ENCODE results near the gene BMP8A.

- TF ChIP-seq CTCF (IDR thresholded peaks at IDR 0.05) (no peak), ZFX (IDR thresholded peaks at IDR 0.05; ENCODE audit: borderline replicate concordance) (no peak)
Measured at GRCh38 chr1:39540504-39541031, 49.1 kb downstream of the BMP8A start.

Data from 22Rv1 (cell line).